ENCODE data around the gene C2orf78.
"Not testable (repeated sequence)": the region's sequence is repeated elsewhere in the genome, so short reads cannot be mapped to it uniquely, and the experiment has no call there.

C2orf78 gene, protein sequence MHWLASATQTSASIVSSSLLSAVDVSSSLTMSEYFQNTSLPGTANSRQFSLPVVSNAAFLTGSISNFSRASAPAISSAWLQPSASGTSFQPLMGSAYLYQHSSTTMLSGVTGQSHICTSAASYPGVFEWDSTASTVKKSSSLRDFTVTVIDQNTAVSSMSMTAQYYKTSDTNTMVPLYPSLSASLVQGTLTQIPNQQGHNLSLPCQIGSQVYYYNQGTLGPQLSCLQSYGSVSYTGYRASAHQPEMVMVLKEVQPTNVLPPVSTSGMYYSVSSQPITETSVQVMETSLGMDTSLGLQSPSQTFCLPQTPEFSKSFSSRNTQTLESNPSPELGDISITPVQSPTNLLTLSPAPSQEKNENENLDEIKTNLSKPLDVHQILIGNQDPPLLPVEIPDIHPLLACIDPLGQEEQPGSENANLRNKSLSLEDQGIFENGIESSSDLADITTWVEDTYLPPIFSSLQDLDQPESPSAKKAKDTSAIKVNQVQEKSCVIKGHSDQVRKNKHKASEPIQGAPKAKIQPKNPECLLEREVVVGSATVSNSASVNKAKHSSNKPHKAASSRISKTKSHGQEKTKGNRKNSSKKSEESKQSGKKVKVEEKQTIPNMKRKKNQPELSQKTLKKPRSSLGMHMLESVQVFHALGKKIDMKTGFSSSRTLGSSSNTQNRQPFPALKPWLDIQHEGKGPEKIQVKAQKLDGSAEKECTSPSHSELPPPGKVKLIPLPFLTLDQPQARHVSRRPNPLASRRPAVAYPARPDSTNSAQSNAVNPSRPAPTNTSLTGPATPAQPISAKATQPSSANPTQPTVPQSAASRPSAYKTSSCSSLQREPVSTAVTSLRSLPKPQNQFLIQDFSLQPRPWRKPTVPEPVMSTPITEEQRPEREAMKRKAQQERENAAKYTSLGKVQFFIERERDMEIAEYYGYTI

DNA sequence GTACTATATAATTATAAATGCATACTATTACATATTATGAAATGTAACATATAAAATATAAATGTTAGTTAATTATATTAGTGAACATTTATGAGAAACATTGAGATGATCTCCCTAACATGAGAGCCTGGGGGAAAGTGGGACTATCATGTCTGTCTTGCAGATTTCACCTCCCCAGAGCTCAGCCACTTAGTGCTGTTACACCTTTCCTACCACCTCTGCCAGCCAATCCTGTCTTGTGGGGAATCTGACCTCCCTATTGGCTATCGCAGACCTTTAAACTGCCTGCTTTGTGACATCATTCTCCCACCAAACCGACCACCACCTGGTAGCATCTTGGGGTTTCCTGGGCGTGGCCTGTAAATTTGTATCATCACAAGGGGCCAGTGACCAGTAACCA is at the start of gene C2orf78:
Gene C2orf78 (plus strand): TSS at position 301 of the 400 bp plus-strand sequence. CDS start 127 bp downstream, outside the sequence.
- not testable (repeated sequence) for DNase-seq

DNA sequence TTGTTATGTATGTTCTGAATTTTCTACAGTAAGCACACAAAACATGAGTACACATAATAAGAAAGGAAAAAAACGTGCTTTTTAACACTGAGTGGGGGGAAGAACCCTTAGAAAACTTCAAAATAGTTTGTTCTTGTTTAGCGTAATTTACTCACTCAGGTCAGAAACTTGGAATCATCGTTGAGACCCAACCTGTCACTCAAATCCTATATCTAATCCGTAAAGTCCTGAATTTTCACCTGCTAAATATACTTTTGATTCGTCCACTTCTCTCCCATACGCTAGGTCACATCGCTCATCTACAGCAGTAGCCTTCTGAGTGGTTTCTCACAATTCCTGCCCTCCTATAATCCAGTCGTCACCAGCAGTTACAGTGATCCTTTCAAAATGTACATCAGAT is 47.6 kb upstream of the C2orf78 start:
- no peak for DNase-seq

DNA sequence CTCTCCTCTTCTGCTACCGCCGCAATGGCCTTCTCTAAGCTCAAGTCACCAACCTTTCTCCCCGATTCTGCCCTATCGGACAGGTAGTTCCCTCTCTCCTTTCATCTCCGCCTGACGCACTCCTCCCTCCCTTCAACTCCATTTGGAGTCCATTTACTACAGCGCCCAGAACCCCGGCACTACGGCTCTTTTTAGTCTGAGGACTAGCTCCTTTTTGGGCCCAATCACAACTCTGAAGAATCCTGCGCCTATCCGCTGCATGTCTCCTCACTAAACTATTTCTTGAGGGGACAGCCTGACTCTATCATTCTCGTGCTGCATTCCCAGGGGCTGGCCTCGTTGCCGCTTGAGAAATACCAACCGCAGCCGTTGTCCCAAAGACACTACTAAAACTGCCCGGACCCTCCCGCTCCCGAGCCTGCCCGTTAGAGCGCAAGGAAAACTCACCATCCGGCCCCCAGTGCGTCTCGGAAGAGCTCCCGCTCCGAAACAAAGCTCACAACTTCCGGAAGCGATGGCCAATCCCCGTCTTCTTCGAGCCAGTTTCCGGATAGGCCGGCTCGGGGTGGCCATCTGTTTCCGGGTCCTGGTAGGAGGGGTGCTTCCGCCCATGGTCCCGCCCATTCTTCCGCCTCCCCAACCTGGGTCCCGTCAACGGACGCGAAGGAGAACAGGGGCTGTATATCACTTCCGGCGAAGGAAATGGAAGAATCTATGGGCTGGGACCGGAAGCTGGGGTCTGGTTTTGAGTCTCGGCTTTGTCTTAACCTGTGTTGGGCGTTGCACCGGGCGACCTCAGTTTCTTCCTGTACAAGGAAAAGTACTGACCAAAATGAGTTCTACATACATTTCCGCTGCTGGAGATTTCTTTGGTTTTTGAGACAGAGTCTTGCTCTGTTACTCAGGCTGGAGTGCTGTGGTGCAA is 46.9 kb upstream of the C2orf78 start, which contains the start of gene TPRKB:
Gene TPRKB (minus strand): TSS at position 491 of the 925 bp plus-strand sequence. CDS start 2,776 bp downstream, outside the sequence.
- peak; percentile 94 for DNase-seq

GRCh38 chr2:73739101-73739500 is 44.9 kb upstream of the C2orf78 start:
- DNase-seq: no peak

DNA sequence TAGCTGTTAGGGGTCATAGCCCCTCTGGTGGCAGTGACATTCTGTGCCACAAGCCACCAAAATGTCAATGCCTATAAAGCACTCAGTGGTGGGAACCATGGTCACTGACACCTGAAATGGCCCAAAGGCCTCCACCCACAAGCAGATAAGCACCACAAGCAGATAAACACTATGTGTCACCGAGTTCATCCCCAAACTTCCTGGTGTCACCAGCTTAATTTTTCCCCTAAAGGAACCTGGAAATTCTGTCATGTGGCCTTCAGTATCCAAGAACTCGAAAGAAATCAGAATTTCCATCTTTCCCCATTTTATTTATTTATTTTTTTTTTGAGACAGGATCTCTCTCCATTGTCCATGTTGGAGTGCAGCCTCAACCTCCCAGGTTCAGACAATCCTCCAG is 43.2 kb upstream of the C2orf78 start:
- no peak for DNase-seq

GRCh38 chr2:73746015-73746876 is 37.7 kb upstream of the C2orf78 start:
- no peak for DNase-seq

DNA sequence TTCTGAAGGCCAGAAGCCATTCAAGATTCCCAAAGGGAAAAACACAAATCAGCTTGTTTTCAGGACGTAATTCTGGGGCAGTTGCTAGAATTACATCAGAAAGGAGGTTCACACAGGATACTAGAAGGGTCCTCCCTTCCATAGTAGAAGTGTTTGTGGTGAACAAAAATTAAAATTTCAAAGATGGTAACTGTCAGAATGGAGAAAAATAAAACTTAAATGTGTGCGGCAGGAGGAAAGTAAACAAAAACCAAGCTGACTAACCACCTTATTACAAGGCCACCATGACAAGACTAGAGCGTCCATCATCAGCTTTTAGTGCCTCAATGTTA is 37.1 kb upstream of the C2orf78 start:
- no peak for DNase-seq

- no peak for DNase-seq
Measured at GRCh38 chr2:73749314-73749713, 34.7 kb upstream of the C2orf78 start.

DNA sequence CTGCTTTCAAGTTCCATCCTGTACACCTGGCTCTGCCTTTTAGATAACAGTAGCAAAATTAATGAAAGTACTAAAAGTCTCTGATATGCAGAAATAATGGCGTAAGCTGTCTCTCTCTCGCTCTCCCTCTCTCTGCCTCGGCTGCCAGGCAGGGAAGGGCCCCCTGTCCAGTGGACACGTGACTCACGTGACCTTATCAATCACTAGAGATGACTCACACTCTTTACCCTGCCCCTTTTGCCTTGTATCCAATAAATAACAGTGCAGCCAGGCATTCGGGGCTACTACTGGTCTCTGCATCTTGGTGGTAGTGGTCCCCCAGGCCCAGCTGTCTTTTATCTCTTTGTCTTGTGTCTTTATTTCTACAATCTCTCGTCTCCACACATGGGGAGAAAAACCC is 29.7 kb upstream of the C2orf78 start:
- DNase-seq: not testable (repeated sequence)

DNA sequence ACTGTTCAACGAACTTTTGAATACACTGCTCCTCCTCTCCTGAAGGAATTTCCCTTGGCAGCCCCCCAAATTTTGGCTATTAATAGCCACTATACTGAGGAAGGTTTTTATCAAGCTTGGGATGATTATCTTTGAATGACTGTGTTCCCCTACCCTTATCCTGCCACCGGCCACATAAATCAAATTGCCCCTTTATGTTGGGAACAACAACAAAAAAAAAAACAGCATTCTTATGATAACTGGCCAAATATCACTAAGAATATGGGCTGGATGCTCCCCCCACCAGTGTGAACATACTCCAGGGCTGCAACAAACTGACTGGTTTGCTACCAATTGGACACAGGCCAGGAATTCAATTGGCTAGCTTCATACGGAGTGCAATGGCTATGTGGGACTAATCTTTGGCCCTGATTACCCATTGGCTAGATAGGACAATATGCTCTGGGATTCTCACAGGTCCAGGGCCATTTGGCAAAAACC is 24.7 kb upstream of the C2orf78 start:
- no peak for DNase-seq

- DNase-seq: no peak
Measured at GRCh38 chr2:73759904-73760303, 24.1 kb upstream of the C2orf78 start.

DNA sequence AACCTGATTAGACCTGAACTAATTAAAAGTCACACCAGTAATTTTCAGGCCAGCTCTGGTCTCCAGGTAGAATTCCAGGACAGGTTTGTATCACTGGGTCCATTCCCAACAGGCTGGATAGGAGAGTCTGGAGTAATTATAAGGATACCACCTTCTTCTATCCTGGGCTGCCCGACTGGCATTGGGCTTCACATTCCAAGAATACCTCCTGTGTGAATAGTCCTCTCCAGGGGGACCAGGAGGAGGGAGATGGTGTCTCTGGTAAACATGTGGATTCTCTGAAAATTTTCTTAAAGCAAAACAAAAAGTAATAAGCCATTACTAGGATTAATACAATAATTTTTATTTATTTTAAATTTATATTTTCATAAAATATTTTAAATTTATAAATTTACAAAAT is 21.4 kb upstream of the C2orf78 start:
- DNase-seq: no peak

DNA sequence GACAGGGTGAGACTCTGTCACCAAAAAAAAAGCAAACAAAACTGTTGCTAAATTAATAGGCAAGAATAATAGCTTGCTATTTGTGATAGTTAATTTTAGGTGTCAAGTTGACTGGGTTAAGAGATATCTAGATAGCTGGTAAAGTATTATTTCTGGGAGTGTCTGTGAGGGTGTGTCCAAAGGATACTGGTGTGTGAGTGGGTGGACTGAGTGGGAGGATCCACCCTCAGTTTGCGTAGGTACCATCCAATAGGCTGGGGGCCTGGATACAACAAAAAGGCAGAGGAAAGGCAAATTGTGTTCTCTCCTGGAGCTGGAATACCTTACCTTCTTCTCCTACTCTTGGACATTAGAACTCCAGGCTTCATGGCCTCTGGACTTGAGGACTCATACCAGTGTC is 19.0 kb upstream of the C2orf78 start:
- DNase-seq: no peak

DNA sequence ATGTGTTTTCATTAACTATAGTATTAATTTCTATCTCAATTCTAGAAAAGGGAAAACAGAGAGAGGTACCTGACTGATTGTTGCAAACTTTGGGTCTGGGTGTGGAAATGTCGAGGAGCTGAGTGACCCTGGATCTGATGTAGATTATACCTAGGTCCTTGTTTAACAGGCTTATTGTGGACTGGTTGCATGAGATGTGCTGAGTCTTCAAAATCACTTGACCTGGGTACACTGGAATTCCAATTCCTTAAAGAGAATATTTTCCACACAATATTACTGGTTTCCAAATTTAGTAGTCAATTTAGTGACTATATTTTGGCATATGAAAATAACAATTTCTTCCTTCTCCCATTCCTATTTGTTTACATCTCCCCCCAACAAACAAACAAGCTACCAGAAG is 17.6 kb upstream of the C2orf78 start:
- DNase-seq: no peak

GRCh38 chr2:73766994-73767393 is 17.0 kb upstream of the C2orf78 start:
- DNase-seq: no peak

DNA sequence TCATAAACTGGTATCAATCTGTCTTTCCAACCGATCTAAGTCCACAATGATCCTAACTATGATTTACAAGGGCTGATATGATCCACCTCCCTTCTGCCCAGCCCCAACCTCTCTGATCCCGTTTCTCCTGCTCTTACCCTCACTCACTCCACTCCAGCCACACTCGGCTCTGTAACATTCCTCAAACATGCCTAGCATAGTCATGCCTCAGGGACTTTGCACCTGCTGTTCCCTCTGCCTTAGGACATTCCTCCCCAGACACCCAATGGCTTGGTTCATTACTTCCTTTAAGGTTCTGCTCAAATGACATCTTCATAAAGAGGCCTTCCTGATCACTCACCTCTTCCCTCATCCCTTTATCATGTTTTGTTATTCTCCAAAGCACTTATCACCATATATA is 13.3 kb upstream of the C2orf78 start:
- DNase-seq: no peak

DNA sequence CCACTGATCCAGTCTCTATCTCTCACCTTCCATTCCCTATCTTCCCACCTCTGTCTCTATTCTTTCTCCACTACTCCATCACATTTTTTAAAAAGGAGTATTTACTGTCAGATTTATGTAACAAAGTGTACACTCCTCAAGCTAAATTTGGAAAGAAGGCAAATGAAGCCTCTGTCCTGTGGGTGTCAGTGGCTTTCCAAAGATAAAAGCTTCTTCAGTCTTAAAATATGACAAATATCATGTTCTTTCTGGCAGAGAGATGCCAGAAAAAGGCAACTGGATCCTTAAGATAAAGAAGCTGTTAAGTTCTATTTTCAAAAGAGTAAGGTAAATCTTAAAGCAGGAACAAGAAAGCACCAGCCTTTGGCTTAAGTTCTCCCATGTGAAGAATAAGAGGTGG is 11.2 kb upstream of the C2orf78 start:
- DNase-seq: no peak

DNA sequence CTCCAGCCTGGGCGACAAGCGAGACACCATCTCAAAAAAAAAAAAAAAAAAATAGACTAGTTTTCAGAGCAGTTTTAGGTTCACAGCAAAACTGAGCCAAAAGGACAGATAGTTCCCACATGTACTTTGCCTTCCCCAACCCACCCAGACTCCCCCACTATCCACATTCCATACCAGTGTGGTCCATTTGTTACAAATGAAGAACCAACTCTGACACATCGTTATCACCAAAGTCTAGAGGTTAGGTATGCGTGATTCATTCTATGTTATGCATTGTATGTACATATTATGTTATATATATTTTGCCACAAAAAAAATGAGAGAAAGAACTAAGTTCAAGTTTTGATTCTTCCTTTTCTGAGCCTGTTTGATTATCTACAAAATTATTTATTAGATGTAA is 7.6 kb upstream of the C2orf78 start:
- DNase-seq: no peak

DNA sequence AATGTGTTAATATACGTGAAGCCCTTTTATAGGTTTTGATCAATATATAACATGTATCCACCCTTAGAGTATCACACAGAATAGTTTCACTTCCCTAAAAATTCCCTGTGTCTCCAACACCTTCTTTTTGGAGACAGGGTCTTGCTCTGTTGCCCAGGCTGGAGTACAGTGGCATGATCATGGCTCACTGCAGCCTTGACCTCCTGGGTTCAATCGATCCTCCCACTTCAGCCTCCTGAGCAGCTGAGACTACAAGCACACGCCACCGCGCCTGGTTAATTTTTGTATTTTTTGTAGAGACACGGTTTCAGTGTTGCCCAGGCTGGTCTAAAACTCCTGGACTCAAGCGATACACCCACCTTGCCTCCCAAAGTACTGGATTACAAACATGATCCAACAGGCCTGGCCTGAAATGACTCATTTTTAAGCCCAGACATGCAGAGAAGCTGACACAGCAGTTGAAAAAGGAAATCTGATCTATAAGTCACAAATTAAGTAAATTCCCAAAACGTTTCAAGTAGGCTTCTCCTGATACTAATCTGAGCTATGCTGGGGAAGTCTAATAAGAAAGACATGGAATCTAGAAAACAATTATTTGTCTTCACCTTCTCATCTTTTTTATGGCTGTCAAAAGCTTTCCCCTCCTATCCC is 7.0 kb upstream of the C2orf78 start:
- no peak for DNase-seq

GRCh38 chr2:73778867-73779466 is 5.0 kb upstream of the C2orf78 start:
- not testable (repeated sequence) for DNase-seq
